ENCODE measurements around the gene KIF21B. TPM values are rescaled to one million over a fixed set of nuclear protein-coding genes. Genes with fewer than 3 reads are reported as not detected.

KIF21B gene
- total RNA-seq, 4 donors from 2014 or later, result 0.89 to 1.5 (median 1.1) TPM

- TF ChIP-seq POLR2A (IDR thresholded peaks at IDR 0.05), result no peak
- TF ChIP-seq CTCF (IDR thresholded peaks at IDR 0.05), result no peak
- Histone ChIP-seq H3K4me3 (replicated peaks in 1 of 3) (no peak overlapping the region), H3K36me3 (no peaks in the 10 kb centered on the region), H3K27me3 (no peaks in the 10 kb centered on the region), H3K9me3 (no peaks in the 10 kb centered on the region), H3K27ac (no peak overlapping the region), H3K4me1 (no peaks in the 10 kb centered on the region)
- WGBS, 2 donors, result 78 to 83% methylated on average over 4 of the region's 4 CpGs
- no peak for DNase-seq
- intact Hi-C loops (cut with DNase I), result no loop called here
These were observed 43.5 kb upstream of the KIF21B start for GRCh38 chr1:201066986-201067385.

- Histone ChIP-seq H3K27me3 (no peaks in the 10 kb centered on the region), H3K4me3 (replicated peaks in 1 of 3) (no peak overlapping the region), H3K36me3 (no peaks in the 10 kb centered on the region), H3K27ac (no peak overlapping the region), H3K4me1 (peaks cover 4 to 5% of the 10 kb centered on the region in 2 donors), H3K9me3 (no peaks in the 10 kb centered on the region)
- intact Hi-C loops (cut with DNase I), result no loop called here
- 92 to 94% methylated on average over 10 of the region's 10 CpGs for WGBS, 2 donors
- no peak for TF ChIP-seq CTCF (IDR thresholded peaks at IDR 0.05)
- no peak for DNase-seq
These were observed 42.2 kb upstream of the KIF21B start for GRCh38 chr1:201065686-201066085.

DNA sequence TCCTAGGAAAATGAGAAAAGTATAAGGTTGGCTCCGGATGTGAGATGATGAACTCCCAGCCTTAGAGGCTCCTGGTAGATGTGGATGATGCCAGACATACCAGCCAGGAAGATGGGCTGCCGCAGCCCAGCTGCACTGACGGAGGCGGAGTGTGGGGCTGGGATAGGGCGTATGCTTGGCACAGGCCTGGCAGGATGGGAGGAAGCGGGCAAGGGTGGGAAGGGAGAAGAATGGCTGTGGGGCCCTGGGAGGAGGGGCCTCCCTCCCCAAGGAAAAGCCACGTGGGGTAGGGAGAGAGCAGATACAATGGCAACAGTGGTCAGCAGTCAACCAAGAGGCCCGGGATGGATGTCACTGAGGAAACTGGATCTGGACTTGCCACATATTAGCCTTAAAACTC, 41.3 kb upstream of the KIF21B start:
- WGBS, 2 donors, result 79% methylated on average over 8 of the region's 8 CpGs
- H3K4me3 ChIP-seq (replicated peaks in 1 of 3), result no peak overlapping the region
- H3K36me3 ChIP-seq, result no peaks in the 10 kb centered on the region
- DNase-seq, result no peak
- no peaks in the 10 kb centered on the region for H3K9me3 ChIP-seq
- no peak overlapping the region for H3K27ac ChIP-seq
- H3K27me3 ChIP-seq, result no peaks in the 10 kb centered on the region
- no peak for TF ChIP-seq POLR2A (IDR thresholded peaks at IDR 0.05)
- no peak for TF ChIP-seq CTCF (IDR thresholded peaks at IDR 0.05)
- peaks cover 4 to 14% of the 10 kb centered on the region in 2 donors for H3K4me1 ChIP-seq
- intact Hi-C loops (cut with DNase I), result no loop called here

- DNase-seq, result no peak
- Histone ChIP-seq H3K27ac (no peak overlapping the region), H3K9me3 (no peaks in the 10 kb centered on the region), H3K4me3 (replicated peaks in 1 of 3) (no peak overlapping the region), H3K4me1 (peaks cover 4 to 15% of the 10 kb centered on the region in 2 donors), H3K27me3 (no peaks in the 10 kb centered on the region), H3K36me3 (no peaks in the 10 kb centered on the region)
- intact Hi-C loops (cut with DNase I), result no loop called here
- no peak for TF ChIP-seq POLR2A (IDR thresholded peaks at IDR 0.05)
- no peak for TF ChIP-seq CTCF (IDR thresholded peaks at IDR 0.05)
- 89 to 92% methylated on average over 7 of the region's 7 CpGs for WGBS, 2 donors
These were observed 39.6 kb upstream of the KIF21B start for GRCh38 chr1:201063145-201063544.

DNA sequence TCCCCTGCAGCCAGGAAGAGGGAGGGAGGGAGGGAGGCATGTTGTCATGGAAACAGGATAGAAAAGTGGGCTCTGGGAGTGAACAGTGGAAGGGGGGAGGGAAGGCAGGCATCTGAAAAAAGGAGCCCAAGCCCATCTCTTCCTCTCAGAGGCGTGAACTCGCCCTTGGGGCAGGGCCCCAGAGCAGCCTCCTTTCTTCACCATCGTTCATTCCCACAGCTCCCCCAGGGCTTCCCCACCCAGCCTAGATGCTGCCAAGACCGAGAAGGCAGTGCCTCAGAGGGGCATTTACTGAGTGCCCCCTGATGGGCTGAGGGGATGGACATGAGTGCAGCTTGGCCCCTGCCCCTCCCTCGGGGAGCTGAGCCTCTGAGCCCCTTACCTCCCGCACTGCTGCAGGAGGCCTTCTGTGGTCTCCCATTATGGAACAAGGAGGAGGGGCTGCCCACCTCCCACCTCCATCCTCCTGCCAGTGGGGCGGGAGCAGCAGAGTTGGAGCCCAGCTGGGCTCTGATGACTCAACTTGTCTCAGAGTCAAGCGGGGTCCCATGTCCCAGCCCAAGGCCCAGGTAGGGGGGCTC, 39.1 kb upstream of the KIF21B start:
- WGBS, 2 donors, result 73 to 78% methylated on average over 5 to 8 of the region's 8 CpGs
- H3K27ac ChIP-seq, result no peak overlapping the region
- no peak overlapping the region for H3K4me3 ChIP-seq (replicated peaks in 1 of 3)
- H3K4me1 ChIP-seq, result peaks cover 4 to 15% of the 10 kb centered on the region in 2 donors
- no peaks in the 10 kb centered on the region for H3K9me3 ChIP-seq
- no peaks in the 10 kb centered on the region for H3K36me3 ChIP-seq
- TF ChIP-seq CTCF (IDR thresholded peaks at IDR 0.05), result no peak
- TF ChIP-seq POLR2A (IDR thresholded peaks at IDR 0.05), result no peak
- H3K27me3 ChIP-seq, result no peaks in the 10 kb centered on the region
- intact Hi-C loops (cut with DNase I), result no loop called here
- DNase-seq, result no peak

Measured in thyroid gland (tissue), 4 donors.